ENCODE results near the gene SPIRE1.

The SPIRE1 gene

DNA sequence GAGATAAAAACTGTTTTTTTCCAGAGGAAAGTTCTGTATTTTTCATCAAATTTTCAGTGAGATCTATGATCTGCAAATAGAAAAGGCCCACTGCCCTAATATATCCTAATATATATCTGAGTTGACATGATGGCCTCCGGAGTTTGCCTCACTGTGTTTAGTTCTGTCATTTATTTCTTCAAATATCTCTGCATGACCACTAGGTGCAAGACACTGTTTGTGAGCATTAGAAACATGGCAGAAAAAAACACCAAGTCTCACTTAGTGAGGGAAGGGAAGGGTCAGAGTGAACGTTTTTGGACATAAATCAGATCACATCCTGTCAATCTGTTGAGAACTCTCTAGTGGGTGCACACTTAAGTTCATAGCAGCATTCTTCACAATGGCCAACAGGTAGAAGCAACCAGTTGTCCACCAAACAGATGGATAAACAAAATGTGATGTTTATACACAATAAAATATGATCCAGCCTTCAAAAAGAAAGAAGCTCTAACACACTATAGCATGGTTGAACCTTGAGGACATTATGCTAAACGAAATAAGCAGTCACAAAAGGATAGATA, 53.4 kb downstream of the SPIRE1 start:
- H3K36me3 ChIP-seq (ENCODE audit: insufficient read depth): no peaks in the 10 kb centered on the region
- no peaks in the 10 kb centered on the region for H4K20me1 ChIP-seq (ENCODE audit: insufficient read depth)
- no peaks in the 10 kb centered on the region for H3K79me2 ChIP-seq (ENCODE audit: insufficient read depth, low read depth)
- H3K4me1 ChIP-seq (ENCODE audit: low read depth, poor library complexity, severe bottlenecking): peaks cover 14% of the 10 kb centered on the region
- no peak overlapping the region for H3K9ac ChIP-seq
- H3K4me3 ChIP-seq (IDR thresholded peaks at IDR 0.05; ENCODE audit: insufficient read depth, low read depth, low read length): no peak overlapping the region
- H2AFZ ChIP-seq (ENCODE audit: low read depth): no peak overlapping the region
- no peak overlapping the region for H3K4me2 ChIP-seq
- TF ChIP-seq, protein P1, sequence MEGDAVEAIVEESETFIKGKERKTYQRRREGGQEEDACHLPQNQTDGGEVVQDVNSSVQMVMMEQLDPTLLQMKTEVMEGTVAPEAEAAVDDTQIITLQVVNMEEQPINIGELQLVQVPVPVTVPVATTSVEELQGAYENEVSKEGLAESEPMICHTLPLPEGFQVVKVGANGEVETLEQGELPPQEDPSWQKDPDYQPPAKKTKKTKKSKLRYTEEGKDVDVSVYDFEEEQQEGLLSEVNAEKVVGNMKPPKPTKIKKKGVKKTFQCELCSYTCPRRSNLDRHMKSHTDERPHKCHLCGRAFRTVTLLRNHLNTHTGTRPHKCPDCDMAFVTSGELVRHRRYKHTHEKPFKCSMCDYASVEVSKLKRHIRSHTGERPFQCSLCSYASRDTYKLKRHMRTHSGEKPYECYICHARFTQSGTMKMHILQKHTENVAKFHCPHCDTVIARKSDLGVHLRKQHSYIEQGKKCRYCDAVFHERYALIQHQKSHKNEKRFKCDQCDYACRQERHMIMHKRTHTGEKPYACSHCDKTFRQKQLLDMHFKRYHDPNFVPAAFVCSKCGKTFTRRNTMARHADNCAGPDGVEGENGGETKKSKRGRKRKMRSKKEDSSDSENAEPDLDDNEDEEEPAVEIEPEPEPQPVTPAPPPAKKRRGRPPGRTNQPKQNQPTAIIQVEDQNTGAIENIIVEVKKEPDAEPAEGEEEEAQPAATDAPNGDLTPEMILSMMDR (conservative IDR thresholded peaks at IDR 0.05; ENCODE audit: low read depth, low read length): no peak
- no peak overlapping the region for H3K27ac ChIP-seq
- H3K27me3 ChIP-seq (ENCODE audit: insufficient read depth, low read depth): no peaks in the 10 kb centered on the region

DNA sequence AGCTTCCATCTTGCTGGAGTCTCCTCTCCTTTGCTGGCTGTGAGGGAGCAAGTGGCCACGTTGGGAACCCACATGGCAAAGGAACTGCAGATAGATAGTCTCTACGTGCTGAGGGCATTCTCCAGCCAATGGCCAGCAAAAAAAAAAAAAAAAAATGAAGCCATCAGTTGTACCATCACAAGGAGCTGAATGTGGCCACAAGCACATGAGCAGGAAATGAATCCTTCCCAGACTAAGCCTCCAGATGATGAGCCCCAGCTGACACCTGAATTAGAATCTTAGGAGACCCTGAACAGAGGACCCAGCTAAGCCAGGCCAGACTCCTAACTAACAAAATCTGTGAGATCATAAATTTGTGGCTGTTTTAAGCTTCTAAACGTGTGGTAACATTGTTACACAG, 57.9 kb downstream of the SPIRE1 start:
- H3K4me1 ChIP-seq (ENCODE audit: low read depth, poor library complexity, severe bottlenecking): peaks cover 12% of the 10 kb centered on the region
- no peak overlapping the region for H3K9ac ChIP-seq
- no peaks in the 10 kb centered on the region for H3K27me3 ChIP-seq (ENCODE audit: insufficient read depth, low read depth)
- no peak overlapping the region for H3K27ac ChIP-seq
- no peaks in the 10 kb centered on the region for H3K36me3 ChIP-seq (ENCODE audit: insufficient read depth)
- H3K4me3 ChIP-seq (IDR thresholded peaks at IDR 0.05; ENCODE audit: insufficient read depth, low read depth, low read length): no peak overlapping the region
- H4K20me1 ChIP-seq (ENCODE audit: insufficient read depth): no peaks in the 10 kb centered on the region
- no peak overlapping the region for H2AFZ ChIP-seq (ENCODE audit: low read depth)
- TF ChIP-seq, protein P1 (conservative IDR thresholded peaks at IDR 0.05; ENCODE audit: low read depth, low read length): no peak
- no peak overlapping the region for H3K4me2 ChIP-seq
- no peaks in the 10 kb centered on the region for H3K79me2 ChIP-seq (ENCODE audit: insufficient read depth, low read depth)

DNA sequence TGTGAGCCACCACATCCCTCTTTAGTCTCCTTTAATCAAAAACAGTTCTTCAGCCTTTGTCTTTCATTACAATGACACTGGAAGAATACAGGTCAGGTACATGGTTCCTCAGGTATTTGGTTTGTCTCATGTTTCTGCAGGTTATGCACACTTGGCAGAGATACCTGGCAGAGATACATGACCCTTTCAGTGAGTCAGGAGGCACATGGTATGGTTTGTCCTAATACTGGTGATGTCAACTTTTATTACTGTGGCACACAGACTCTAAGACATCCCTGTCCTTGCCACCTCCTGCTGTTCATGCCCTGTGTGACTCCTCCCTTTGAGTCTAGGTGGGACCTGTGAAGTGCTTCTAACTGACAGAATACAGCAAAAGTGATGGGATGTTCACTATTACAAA, 58.4 kb downstream of the SPIRE1 start:
- H3K36me3 ChIP-seq (ENCODE audit: insufficient read depth): no peaks in the 10 kb centered on the region
- peaks cover 12% of the 10 kb centered on the region for H3K4me1 ChIP-seq (ENCODE audit: low read depth, poor library complexity, severe bottlenecking)
- no peak overlapping the region for H3K9ac ChIP-seq
- H3K27me3 ChIP-seq (ENCODE audit: insufficient read depth, low read depth): no peaks in the 10 kb centered on the region
- H2AFZ ChIP-seq (ENCODE audit: low read depth): no peak overlapping the region
- no peaks in the 10 kb centered on the region for H4K20me1 ChIP-seq (ENCODE audit: insufficient read depth)
- H3K79me2 ChIP-seq (ENCODE audit: insufficient read depth, low read depth): no peaks in the 10 kb centered on the region
- no peak overlapping the region for H3K4me2 ChIP-seq
- no peak overlapping the region for H3K27ac ChIP-seq
- TF ChIP-seq, protein P1 (conservative IDR thresholded peaks at IDR 0.05; ENCODE audit: low read depth, low read length): no peak
- H3K4me3 ChIP-seq (IDR thresholded peaks at IDR 0.05; ENCODE audit: insufficient read depth, low read depth, low read length): no peak overlapping the region

DNA sequence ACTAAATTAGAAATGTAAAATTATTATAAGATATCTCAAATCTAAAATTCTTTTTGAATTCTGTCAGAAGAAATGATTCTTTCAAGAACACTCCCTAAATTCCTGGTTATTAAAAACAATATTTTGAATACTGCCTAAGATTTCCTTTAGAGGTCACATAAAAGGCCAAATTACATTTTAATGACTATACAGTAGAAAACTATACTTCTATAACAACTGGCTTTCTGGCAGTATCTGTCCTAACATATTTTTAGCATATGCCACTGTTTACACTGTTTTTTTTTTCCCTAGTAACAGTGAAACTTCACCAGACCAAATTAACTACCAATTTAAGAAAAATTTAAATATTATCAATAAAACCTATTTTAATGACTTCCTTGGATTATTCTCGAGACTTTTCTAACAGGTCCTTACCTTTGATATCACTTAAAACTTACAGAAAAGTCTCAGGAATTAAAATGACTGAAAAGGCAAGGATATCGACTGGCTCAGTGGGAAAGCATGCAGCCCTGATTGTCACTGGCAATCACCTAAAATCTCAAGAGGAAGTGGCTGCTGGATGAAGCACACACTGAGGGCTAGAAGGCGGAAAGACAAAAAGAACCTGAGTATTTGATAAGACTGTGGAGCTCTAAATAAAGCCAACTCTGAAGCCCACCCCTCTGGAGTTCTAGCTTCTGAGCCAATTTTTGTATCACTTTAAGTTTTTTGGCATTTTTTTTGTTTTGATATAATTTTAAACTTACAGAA, 59.6 kb downstream of the SPIRE1 start:
- Histone ChIP-seq H3K4me1 (ENCODE audit: low read depth, poor library complexity, severe bottlenecking) (peaks cover 12% of the 10 kb centered on the region), H3K4me3 (IDR thresholded peaks at IDR 0.05; ENCODE audit: insufficient read depth, low read depth, low read length) (no peak overlapping the region), H3K27ac (no peak overlapping the region), H3K4me2 (no peak overlapping the region), H3K9ac (no peak overlapping the region), H2AFZ (ENCODE audit: low read depth) (no peak overlapping the region), H4K20me1 (ENCODE audit: insufficient read depth) (no peaks in the 10 kb centered on the region), H3K36me3 (ENCODE audit: insufficient read depth) (no peaks in the 10 kb centered on the region), H3K27me3 (ENCODE audit: insufficient read depth, low read depth) (no peaks in the 10 kb centered on the region), H3K79me2 (ENCODE audit: insufficient read depth, low read depth) (no peaks in the 10 kb centered on the region)
- TF ChIP-seq, protein P1 (conservative IDR thresholded peaks at IDR 0.05; ENCODE audit: low read depth, low read length): no peak

Measured in KMS-11 (cell line).